ENCODE data around the gene THOC5.

- no peak for TF ChIP-seq CTCF (IDR thresholded peaks at IDR 0.05)
- TF ChIP-seq POLR2AphosphoS5 (IDR thresholded peaks at IDR 0.05), result no peak
- TF ChIP-seq POLR2A (IDR thresholded peaks at IDR 0.05; ENCODE audit: low read depth), result no peak
- TF ChIP-seq EP300 (IDR thresholded peaks at IDR 0.05), result no peak
These were observed 22.8 kb downstream of the THOC5 start for GRCh38 chr22:29530716-29531115.

All from esophagus muscularis mucosa (tissue), 4 donors.